GM12878 (cell line): ENCODE data around the gene EPS8.

Experiments used
- KDM1A ChIP-seq: fragments of 200-600 bp; sonication (generic); IDR thresholded peaks from 2 replicates; pipeline ENCODE4 v1.6.1; 2016; ENCODE audit warnings: borderline replicate concordance
- TF ChIP-seq, protein P1 (sequence below): IDR thresholded peaks from 2 replicates; pipeline ENCODE4 v1.6.1; 2012; ENCODE audit warnings: low read depth, low read length, improper control_type of control experiment

DNA sequence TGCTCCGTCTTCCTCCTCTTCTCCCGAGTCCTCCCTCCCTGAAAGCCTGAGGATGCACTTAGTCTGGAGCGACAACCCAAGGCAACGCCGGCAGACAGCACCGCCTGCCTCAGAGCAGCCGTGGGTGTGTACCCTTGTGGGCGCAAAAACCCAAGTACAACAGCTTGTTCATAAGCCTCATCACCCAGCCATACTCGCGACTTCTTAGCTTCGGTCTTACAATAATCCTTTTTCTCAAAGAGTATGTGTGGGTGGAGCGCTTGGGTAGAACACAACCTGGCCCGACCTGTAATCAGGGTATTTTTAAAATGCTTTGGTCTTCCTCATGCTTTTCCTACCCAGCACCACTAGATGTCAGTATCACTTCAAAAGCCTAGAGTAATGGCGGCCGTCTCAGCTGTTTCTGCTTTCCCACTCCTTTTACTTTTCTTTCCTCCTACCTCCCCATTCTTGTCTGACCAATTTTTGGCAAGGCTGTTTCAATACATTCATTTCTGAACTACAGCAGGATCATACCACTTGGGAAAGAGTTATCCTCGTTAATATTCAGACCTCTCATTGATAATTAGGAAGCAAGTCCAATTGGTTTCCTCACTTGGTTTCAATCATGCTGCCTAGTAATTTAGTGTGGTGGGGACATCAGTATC is 198.9 kb downstream of the EPS8 start:
- TF ChIP-seq KDM1A = no peak
- TF ChIP-seq, protein P1, sequence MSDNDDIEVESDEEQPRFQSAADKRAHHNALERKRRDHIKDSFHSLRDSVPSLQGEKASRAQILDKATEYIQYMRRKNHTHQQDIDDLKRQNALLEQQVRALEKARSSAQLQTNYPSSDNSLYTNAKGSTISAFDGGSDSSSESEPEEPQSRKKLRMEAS = no peak
